AG10803 (cell line): ENCODE results near the gene SPTY2D1.
A peak's percentile ranks its signal among the peaks of the same experiment; 100 is the strongest.

Source experiments
- DNase-seq: peaks from one replicate; pipeline ENCODE4 v3.0.0; 2010; ENCODE audit warnings: low read depth
- H3K4me3 ChIP-seq: 2 replicates; pipeline ENCODE4 v1.5.1; 2011; ENCODE audit warnings: mild to moderate bottlenecking, low read length, control low read depth
- TF ChIP-seq, protein P1 (sequence below): conservative IDR thresholded peaks from 2 replicates; pipeline ENCODE4 v1.5.1; 2011; ENCODE audit warnings: mild to moderate bottlenecking, low read length, control low read depth, inconsistent platforms

SPTY2D1 gene

DNA sequence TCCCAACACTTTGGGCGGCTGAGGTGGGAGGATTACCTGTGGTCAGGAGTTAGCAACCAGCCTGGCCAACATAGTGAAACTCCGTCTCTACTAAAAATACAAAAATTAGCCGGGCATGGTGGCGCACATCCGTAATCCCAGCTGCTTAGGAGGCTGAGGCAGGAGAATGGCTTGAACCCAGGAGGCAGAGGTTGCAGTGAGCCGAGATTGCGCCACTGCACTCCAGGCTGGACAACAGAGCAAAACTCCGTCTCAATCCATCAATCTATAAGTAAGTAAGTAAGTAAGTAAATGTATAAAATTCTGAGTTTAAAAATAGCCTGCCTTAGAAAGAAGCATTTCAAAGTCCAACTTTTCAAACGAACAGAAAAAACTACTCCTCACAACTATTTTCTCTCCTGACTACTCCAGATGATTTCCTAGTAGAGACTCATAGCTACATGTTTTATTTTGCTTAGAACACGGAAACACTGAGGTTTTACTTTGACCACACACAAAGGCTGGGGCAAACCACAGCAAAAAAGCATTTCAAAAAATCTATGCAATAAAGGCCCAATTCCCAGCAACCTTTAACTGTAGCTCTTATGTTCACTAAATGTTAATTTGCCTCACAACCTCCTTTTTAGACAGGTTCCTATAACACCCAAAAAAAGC, 16.3 kb downstream of the SPTY2D1 start:
- DNase-seq = peak; percentile 58
- TF ChIP-seq, protein P1, sequence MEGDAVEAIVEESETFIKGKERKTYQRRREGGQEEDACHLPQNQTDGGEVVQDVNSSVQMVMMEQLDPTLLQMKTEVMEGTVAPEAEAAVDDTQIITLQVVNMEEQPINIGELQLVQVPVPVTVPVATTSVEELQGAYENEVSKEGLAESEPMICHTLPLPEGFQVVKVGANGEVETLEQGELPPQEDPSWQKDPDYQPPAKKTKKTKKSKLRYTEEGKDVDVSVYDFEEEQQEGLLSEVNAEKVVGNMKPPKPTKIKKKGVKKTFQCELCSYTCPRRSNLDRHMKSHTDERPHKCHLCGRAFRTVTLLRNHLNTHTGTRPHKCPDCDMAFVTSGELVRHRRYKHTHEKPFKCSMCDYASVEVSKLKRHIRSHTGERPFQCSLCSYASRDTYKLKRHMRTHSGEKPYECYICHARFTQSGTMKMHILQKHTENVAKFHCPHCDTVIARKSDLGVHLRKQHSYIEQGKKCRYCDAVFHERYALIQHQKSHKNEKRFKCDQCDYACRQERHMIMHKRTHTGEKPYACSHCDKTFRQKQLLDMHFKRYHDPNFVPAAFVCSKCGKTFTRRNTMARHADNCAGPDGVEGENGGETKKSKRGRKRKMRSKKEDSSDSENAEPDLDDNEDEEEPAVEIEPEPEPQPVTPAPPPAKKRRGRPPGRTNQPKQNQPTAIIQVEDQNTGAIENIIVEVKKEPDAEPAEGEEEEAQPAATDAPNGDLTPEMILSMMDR = no peak
- H3K4me3 ChIP-seq = no peak overlapping the region

DNA sequence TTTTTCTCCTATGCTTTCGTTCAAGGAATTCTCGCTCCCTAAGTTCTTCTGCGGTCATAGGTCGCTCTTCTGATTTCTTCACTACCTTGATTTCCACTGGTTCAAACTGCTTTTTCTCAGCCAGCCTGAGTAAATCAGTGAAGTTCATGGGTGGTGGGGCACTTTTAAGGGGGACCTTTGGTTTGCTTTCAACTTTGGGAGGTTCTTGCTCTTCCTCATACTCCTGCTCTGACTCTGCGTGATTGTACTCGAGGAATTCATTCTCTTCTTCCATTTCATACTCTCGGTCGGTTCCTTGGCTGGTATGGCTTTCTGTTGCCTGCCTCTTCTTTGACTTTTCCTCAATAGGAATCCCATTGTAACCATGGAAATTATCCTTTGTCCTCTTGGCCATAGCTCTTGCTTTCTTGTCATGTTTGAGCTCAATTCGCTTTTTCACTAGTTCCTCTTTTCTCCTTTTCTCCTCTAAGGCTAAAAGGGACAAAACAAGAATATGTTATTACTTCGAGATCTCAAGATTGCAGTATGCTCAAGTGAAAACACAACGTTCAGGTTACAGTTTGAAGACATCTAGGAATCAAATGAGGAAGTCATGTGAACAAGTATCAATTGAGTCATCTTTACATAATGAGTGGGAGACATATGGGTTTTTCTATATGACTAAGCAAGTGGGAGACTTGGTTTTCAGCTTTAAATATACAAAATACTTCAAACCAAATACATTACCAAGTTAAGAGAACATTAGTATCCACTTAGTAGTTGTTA, 18.3 kb downstream of the SPTY2D1 start:
- no peak for DNase-seq
- no peak overlapping the region for H3K4me3 ChIP-seq
- TF ChIP-seq, protein P1 = no peak

DNA sequence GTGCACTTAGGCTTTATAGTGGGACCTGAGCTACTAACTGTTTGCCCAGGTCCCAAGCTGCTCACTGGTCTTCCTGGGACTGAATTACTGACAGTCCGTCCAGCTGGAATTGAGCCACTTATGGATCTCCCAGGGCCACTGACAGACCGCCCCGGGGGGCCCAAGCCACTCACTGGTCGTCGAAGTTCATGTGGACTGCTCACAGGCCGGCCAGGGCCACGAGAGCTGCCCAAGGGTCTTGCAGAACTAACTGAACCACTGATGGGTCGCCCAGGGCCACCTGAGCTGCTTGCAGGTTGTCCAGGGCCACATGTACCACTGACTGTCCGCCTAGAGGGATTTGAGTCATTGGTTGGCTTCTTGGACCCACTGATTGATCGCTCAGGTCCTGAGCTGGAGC, 19.5 kb downstream of the SPTY2D1 start:
- no peak for DNase-seq
- TF ChIP-seq, protein P1 = no peak
- H3K4me3 ChIP-seq = no peak overlapping the region

DNA sequence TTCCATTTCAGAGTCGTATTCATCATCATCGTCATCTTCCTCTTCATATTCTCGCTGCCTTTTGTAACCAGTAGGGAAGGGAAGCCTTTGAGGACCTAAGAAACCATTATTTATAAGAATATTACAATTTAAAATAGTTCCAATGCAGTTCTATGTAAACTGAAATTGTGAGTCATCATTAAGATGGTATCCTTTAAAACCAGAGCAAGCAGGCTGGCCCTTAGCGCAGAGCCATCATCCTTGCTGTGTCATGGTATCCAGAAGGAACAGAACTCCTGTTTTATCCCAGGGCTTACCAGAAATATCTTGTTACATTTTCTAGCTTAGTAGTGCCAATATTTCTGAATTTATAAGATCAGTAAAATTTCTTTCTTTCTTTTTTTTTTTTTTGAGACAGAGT, 21.7 kb downstream of the SPTY2D1 start:
- TF ChIP-seq, protein P1 = no peak
- no peak overlapping the region for H3K4me3 ChIP-seq
- no peak for DNase-seq

DNA sequence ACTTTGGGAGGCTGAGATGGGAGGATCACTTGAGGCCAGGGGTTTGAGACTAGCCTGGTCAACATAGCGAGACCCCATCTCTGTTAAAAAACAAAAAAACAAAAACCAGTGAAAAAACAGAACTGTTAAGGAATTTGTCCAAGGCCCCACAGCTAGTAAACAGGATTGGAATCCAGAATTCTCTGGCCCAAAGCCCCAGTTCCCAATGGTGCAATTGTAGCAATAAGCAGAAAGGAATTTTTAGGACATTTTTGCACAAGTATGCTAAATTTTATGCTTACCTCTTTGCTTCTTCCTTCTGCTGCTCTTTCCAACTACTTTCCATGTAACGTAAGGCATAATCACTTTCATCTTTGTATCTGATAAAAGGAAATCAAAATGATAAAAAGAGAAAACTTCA, 22.9 kb downstream of the SPTY2D1 start:
- DNase-seq = peak; percentile 59
- TF ChIP-seq, protein P1 = no peak
- no peak overlapping the region for H3K4me3 ChIP-seq

DNA sequence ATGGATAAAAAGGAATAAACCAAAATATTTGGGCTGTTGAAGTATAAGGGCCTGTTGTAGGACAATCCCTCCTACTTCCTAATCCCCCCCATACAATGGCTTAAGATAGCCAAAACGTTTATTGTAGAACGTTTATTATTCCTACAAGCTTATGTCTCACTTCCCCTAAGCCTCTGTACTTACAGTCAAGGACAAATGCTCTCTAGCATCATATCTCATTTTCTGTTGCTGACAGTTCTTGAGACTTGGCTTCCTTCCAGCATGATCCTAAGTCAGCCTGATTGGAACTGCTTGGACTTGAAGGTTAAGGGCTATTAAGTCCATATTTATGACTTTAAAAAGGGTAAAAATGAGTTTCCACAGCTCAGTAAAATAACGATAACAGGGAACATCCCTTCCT, 25.8 kb downstream of the SPTY2D1 start:
- no peak overlapping the region for H3K4me3 ChIP-seq
- DNase-seq = no peak
- TF ChIP-seq, protein P1 = no peak
